Natural killer cell treated with Interleukin-12 subunit alpha and Interleukin-12 subunit beta and Interleukin-15 and Interleukin-18, amount 100 ng/mL, for 72 hours (primary cell): ENCODE measurements around the gene TLN1. TPM values are rescaled to one million over a fixed set of nuclear protein-coding genes. Genes with fewer than 3 reads are reported as not detected.

Source experiments
- ATAC-seq, 2 donors: fragments of 150-1000 bp; cut with Tn5 transposase in 1 of 2; sonication (Bioruptor Pico), chemical (Tn5 transposase) in 1 of 2; 2 replicates each; pipeline ENCODE4 v1.10.0; 2021
- DNase-seq: peaks from one replicate; pipeline ENCODE4 v3.0.0; 2022; ENCODE audit warnings: low spot score
- H3K27ac Mint-ChIP-seq, 2 donors: 1 replicate in 1 of 2; 2 replicates in 1 of 2; pipeline ENCODE4 v1.8.0; 2022; ENCODE audit warnings: mixed read lengths in 2 of 2, mild to moderate bottlenecking in 1 of 2, moderate library complexity in 1 of 2
- H3K27me3 Mint-ChIP-seq, 2 donors: 1 replicate in 1 of 2; 2 replicates in 1 of 2; pipeline ENCODE4 v1.8.0; 2022; ENCODE audit warnings: mixed read lengths in 2 of 2
- H3K36me3 Mint-ChIP-seq: one replicate; pipeline ENCODE4 v1.8.0; 2022; ENCODE audit warnings: mixed read lengths
- H3K4me1 Mint-ChIP-seq, 2 donors: 1 replicate in 1 of 2; 2 replicates in 1 of 2; pipeline ENCODE4 v1.8.0; 2022; ENCODE audit warnings: low read depth in 2 of 2, mixed read lengths in 2 of 2, mild to moderate bottlenecking in 1 of 2
- H3K4me3 Mint-ChIP-seq: one replicate; pipeline ENCODE4 v1.8.0; 2022; ENCODE audit warnings: mixed read lengths
- H3K9me3 Mint-ChIP-seq: 2 replicates; pipeline ENCODE4 v1.8.0; 2022; ENCODE audit warnings: mixed read lengths
- total RNA-seq, 2 donors: library from RNA; stranded (reverse); gene quantifications; one replicate each; pipeline ENCODE4 v1.2.3, GENCODE V29; 2022

Gene TLN1
- total RNA-seq, 2 donors from 2014 or later = 490 to 539 TPM

DNA sequence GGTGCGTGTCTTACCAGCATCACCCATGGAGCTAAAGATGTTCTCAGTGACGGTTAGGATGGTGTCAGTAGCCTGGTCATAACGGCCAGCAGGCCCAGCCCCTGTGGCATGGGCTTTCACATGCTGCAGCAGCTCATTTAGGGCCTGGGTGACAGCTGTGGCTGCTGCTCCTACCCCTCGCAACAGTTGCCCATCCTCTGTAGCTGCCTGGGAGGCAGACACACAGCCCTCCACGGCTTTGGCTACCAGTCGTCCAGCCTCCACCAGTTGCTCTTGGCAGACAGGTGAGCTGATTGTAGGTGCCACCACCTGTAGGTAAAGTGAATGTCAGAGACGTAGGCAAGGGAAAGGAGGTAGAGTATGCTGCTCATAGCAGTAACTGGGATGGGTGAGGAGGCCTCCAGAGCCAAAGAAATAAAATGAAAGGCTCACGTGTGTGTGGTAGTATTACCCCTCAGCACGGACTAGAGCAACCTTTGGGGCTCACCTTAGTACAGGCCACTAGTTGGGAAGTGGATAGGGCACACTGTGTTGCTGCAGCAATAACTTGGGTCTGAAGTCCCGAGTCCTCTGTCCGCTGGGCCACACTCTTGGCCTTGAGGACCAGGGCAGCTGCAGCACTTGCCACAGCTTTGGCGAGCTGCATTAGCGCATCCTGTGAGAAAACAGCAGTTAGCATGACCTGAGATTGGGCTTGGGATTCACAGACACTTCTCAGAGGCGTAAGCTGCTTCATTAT, 14.7 kb downstream of the TLN1 start:
- H3K4me3 Mint-ChIP-seq = no peak overlapping the region
- no peaks in the 10 kb centered on the region for H3K27me3 Mint-ChIP-seq
- DNase-seq (no peak), ATAC-seq (no peak)
- peaks cover 44% of the 10 kb centered on the region for H3K36me3 Mint-ChIP-seq
- peaks cover 17 to 23% of the 10 kb centered on the region in 2 donors for H3K4me1 Mint-ChIP-seq
- no peaks in the 10 kb centered on the region for H3K9me3 Mint-ChIP-seq
- H3K27ac Mint-ChIP-seq = peak overlapping the region in 1 of 2 donors; percentile 76

DNA sequence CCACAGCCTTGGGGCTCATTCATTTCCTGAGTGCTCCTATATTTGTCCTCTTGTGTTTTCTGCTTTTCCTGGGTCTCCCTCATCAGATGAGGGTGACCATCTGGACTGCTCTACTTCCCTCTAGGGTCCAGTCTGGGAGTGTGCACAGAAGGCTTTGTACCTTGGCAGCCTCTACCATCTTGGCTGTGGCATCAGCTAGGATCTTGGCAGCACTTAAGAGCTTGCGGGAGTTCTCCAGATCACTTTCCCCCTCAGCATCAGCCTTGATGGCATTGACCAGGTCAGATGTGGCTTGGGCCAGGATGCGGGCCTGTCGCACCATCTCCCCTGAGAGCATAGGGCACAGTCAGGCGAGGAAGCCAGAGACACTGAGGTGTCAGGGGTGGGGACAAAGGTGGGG, 15.8 kb downstream of the TLN1 start:
- H3K36me3 Mint-ChIP-seq = peaks cover 41% of the 10 kb centered on the region
- H3K4me3 Mint-ChIP-seq = no peak overlapping the region
- H3K4me1 Mint-ChIP-seq = peaks cover 8 to 18% of the 10 kb centered on the region in 2 donors
- no peaks in the 10 kb centered on the region for H3K9me3 Mint-ChIP-seq
- peak overlapping the region in 1 of 2 donors; percentile 76 for H3K27ac Mint-ChIP-seq
- DNase-seq = no peak
- H3K27me3 Mint-ChIP-seq = no peaks in the 10 kb centered on the region
- no peak for ATAC-seq

DNA sequence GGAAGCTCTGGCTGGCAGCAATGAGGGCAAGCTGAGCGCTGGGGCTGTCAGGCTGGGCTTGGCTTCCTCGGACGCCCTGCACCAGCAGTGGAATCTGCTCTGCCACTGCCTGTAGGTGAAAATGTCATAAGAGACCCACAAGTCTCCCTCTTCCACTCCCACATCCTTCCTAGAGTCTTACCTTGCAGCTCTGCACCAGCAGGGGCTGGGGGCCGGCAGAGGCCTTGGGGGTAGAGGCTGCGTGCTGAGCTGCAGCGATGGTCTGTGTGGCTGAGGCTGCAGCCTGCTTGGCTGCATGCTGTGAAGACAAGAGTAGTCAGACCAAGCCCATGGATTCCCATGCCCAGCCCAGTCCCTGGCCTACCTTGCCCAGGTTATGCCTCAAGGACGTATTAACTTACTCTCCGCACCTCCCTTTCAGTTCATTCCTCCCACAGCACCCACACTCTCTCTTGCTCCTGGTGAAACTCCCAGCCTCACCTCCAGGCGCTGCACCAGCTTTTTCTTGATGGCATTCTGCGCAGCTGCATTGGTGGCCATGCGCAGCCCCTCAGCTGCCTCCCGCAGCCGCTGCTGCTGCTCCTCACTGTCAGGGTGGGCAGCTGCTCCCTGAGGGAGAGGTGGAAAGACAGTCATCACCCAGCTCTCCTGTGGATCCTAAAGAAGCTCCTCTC, 17.3 kb downstream of the TLN1 start:
- H3K4me1 Mint-ChIP-seq = peaks cover 8 to 18% of the 10 kb centered on the region in 2 donors
- H3K36me3 Mint-ChIP-seq = peaks cover 51% of the 10 kb centered on the region
- peak overlapping the region; percentile 27 to 80 for H3K27ac Mint-ChIP-seq
- DNase-seq (peak; percentile 18), ATAC-seq (no peak)
- no peaks in the 10 kb centered on the region for H3K27me3 Mint-ChIP-seq
- no peak overlapping the region for H3K4me3 Mint-ChIP-seq
- no peaks in the 10 kb centered on the region for H3K9me3 Mint-ChIP-seq

- ATAC-seq (no peak), DNase-seq (peak; percentile 5)
- peaks cover 8 to 13% of the 10 kb centered on the region in 2 donors for H3K4me1 Mint-ChIP-seq
- peak overlapping the region in 1 of 2 donors; percentile 80 for H3K27ac Mint-ChIP-seq
- H3K9me3 Mint-ChIP-seq = no peaks in the 10 kb centered on the region
- H3K27me3 Mint-ChIP-seq = no peaks in the 10 kb centered on the region
- no peak overlapping the region for H3K4me3 Mint-ChIP-seq
- H3K36me3 Mint-ChIP-seq = peaks cover 46% of the 10 kb centered on the region
These were observed 17.9 kb downstream of the TLN1 start for GRCh38 chr9:35714123-35714522.

- Mint-ChIP-seq H3K27me3 (no peaks in the 10 kb centered on the region), H3K36me3 (peaks cover 52% of the 10 kb centered on the region), H3K27ac (no peak overlapping the region), H3K4me3 (no peak overlapping the region), H3K9me3 (no peaks in the 10 kb centered on the region), H3K4me1 (peaks cover 8 to 13% of the 10 kb centered on the region in 2 donors)
- DNase-seq = no peak
- ATAC-seq = no peak
These were observed 18.4 kb downstream of the TLN1 start for GRCh38 chr9:35713578-35713977.

DNA sequence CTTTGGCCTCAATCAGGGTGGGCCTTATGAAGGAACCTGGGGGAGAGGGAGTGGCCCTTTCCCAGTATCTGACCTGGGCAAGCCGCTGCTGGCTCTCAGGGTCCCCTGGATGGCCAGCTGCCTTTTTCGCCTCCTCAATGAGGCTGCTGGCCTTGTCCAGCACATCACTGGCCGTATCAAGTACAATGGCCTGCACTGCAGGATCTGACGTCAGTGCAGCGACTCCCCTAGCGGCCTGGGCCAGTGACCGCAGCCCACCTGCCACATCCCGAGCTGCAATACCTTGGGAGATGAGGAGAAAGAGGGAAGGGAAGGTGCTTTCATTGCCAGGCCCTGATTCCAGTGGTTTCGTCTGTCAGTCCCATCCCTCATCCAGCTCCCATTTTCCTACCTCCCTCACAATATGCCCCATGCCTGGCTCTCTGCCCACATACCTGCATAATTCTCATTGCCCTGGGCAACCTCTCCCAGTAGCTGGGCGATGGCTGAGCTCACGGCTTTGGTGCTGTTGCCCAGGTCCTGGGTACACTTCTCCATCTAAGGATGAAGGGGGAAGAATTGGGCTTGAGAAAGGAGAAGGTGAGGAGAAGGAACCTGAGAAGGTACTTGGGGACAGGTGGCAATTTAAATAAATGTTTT, 19.1 kb downstream of the TLN1 start:
- peaks cover 52% of the 10 kb centered on the region for H3K36me3 Mint-ChIP-seq
- no peaks in the 10 kb centered on the region for H3K27me3 Mint-ChIP-seq
- H3K27ac Mint-ChIP-seq = no peak overlapping the region
- H3K9me3 Mint-ChIP-seq = no peaks in the 10 kb centered on the region
- DNase-seq (no peak), ATAC-seq (no peak)
- H3K4me3 Mint-ChIP-seq = no peak overlapping the region
- H3K4me1 Mint-ChIP-seq = peaks cover 8 to 14% of the 10 kb centered on the region in 2 donors

- Mint-ChIP-seq H3K36me3 (peaks cover 58% of the 10 kb centered on the region), H3K27ac (peak overlapping the region; percentile 16 to 41), H3K27me3 (no peaks in the 10 kb centered on the region), H3K4me1 (peaks cover 7 to 17% of the 10 kb centered on the region in 2 donors), H3K9me3 (no peaks in the 10 kb centered on the region), H3K4me3 (no peak overlapping the region)
- DNase-seq = no peak
- peak in 1 of 2 donors; percentile 36 for ATAC-seq
These were observed 20.2 kb downstream of the TLN1 start for GRCh38 chr9:35711501-35712428.

DNA sequence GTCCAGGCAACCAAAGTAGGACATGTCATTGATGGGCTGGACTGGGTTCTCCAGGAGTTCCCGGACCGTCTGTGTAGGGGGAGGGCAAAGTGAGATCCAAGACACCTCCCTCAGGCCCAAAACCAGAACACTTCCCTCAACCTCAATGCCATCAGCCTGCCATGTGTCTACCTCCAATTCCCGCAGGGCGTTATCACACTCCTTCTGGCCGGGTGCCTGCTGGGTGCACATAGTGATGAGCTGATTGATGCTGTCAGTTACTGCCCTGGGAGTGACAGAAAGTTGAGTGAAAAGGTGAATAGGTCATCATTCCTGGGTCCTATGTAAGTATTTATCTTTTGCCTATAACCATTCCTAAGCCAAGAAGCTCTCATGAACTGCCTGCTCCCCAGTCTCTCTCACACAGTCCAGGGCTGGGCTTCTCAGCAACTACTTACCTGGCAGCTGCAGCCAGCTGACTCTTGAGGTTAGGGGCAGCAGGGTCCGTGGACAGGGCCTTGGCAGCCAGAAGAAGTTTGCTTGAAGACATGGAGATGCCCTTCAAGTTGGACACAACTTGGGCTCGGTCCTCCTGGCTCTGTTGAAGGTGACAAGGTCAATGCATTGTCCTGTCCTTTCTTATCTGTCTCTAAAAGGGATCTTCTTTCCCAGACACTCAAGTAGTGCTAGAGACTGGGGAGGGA, 21.0 kb downstream of the TLN1 start:
- no peaks in the 10 kb centered on the region for H3K27me3 Mint-ChIP-seq
- no peak overlapping the region for H3K4me3 Mint-ChIP-seq
- peaks cover 0 to 15% of the 10 kb centered on the region in 2 donors for H3K4me1 Mint-ChIP-seq
- no peaks in the 10 kb centered on the region for H3K9me3 Mint-ChIP-seq
- DNase-seq (no peak), ATAC-seq (peak; percentile 7 to 48)
- no peak overlapping the region for H3K27ac Mint-ChIP-seq
- peaks cover 50% of the 10 kb centered on the region for H3K36me3 Mint-ChIP-seq

- no peaks in the 10 kb centered on the region for H3K9me3 Mint-ChIP-seq
- H3K36me3 Mint-ChIP-seq = peaks cover 43% of the 10 kb centered on the region
- H3K27me3 Mint-ChIP-seq = no peaks in the 10 kb centered on the region
- H3K27ac Mint-ChIP-seq = no peak overlapping the region
- DNase-seq = no peak
- no peak for ATAC-seq
- no peak overlapping the region for H3K4me3 Mint-ChIP-seq
- peaks cover 0 to 11% of the 10 kb centered on the region in 2 donors for H3K4me1 Mint-ChIP-seq
These were observed 23.8 kb downstream of the TLN1 start for GRCh38 chr9:35708146-35708545.

- DNase-seq (no peak), ATAC-seq (no peak)
- H3K36me3 Mint-ChIP-seq = peaks cover 47% of the 10 kb centered on the region
- no peak overlapping the region for H3K4me3 Mint-ChIP-seq
- peaks cover 0 to 11% of the 10 kb centered on the region in 2 donors for H3K4me1 Mint-ChIP-seq
- H3K27me3 Mint-ChIP-seq = no peaks in the 10 kb centered on the region
- H3K27ac Mint-ChIP-seq = peak overlapping the region; percentile 20 to 64
- H3K9me3 Mint-ChIP-seq = no peaks in the 10 kb centered on the region
These were observed 25.0 kb downstream of the TLN1 start for GRCh38 chr9:35706951-35707350.

DNA sequence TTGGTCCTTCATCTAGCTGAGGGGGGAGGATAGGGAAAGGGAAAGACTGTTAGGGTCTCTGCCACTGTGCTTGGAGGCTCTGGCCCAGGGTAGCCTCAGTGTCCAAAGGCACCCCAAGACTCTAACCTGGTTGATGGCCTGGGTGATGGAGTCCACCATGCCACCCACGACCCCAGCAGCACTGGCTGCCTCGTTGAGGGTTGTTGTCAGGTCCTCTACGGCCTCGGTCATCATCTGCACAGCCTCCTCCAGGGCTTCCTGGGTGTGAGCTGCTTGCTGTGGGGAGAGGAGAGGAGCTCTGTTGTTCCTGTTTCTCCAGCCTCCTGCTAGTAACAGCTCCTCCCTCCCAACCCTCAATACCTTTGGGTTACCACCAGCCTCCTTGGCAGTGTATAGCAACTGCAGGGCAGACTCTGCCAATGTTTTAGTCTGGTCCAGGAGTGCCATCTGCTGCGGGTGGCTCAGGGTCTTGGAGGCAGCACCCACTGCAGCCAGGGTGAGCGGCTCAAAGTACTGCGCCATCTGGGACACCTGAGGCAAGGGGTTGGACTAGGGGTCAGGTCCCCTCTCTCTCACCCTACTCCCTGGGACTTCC, 26.1 kb downstream of the TLN1 start:
- Mint-ChIP-seq H3K36me3 (peaks cover 36% of the 10 kb centered on the region), H3K27ac (no peak overlapping the region), H3K9me3 (no peaks in the 10 kb centered on the region), H3K27me3 (no peaks in the 10 kb centered on the region), H3K4me1 (peaks cover 0 to 7% of the 10 kb centered on the region in 2 donors), H3K4me3 (no peak overlapping the region)
- ATAC-seq = peak in 1 of 2 donors; percentile 13
- no peak for DNase-seq

- H3K27ac Mint-ChIP-seq = no peak overlapping the region
- H3K4me3 Mint-ChIP-seq = no peak overlapping the region
- H3K4me1 Mint-ChIP-seq = peaks cover 0 to 7% of the 10 kb centered on the region in 2 donors
- DNase-seq = no peak
- no peak for ATAC-seq
- peaks cover 31% of the 10 kb centered on the region for H3K36me3 Mint-ChIP-seq
- H3K27me3 Mint-ChIP-seq = no peaks in the 10 kb centered on the region
- H3K9me3 Mint-ChIP-seq = no peaks in the 10 kb centered on the region
These were observed 26.6 kb downstream of the TLN1 start for GRCh38 chr9:35705372-35705771.
